Tibial nerve (tissue), 4 donors: Measurements from ENCODE around the gene CDH12. TPM values are rescaled to one million over a fixed set of nuclear protein-coding genes. Genes with fewer than 3 reads are reported as not detected.

Source experiments
- DNase-seq, 2 donors: peaks; one replicate each; pipeline ENCODE4 v3.0.0-alpha.2; 2019; ENCODE audit warnings: low spot score in 2 of 2
- H3K27ac ChIP-seq, 4 donors: fragments of 200-600 bp; sonication (generic) in 3 of 4; one replicate each; pipeline ENCODE4 v1.5.1; 2017 to 2019; ENCODE audit warnings: mild to moderate bottlenecking in 1 of 4
- H3K27me3 ChIP-seq, 2 donors: fragments of 200-600 bp; sonication (generic) in 1 of 2; one replicate each; pipeline versions ENCODE4 v1.5.1 to v1.6.0; 2017 to 2019
- H3K36me3 ChIP-seq, 3 donors: fragments of 200-600 bp; sonication (generic); one replicate each; pipeline ENCODE4 v1.5.1; 2018 to 2019
- H3K4me1 ChIP-seq, 4 donors: fragments of 200-600 bp; sonication (generic) in 3 of 4; one replicate each; pipeline ENCODE4 v1.5.1; 2017 to 2019
- H3K4me3 ChIP-seq, 4 donors: fragments of 200-600 bp; sonication (generic) in 3 of 4; one replicate each; pipeline ENCODE4 v1.5.1; 2017 to 2019; ENCODE audit warnings: mild to moderate bottlenecking in 1 of 4, moderate library complexity in 1 of 4
- H3K9me3 ChIP-seq, 4 donors: fragments of 200-600 bp; sonication (generic) in 3 of 4; one replicate each; pipeline ENCODE4 v1.5.1; 2017 to 2019
- EP300 ChIP-seq, 2 donors: sonication (generic); formaldehyde crosslinking; IDR thresholded peaks; one replicate each; pipeline ENCODE4 v1.6.1; 2017; ENCODE audit warnings: antibody characterized with exemption in 2 of 2, mild to moderate bottlenecking in 1 of 2
- POLR2A ChIP-seq, 2 donors: fragments of 450-650 bp; IDR thresholded peaks; one replicate each; pipeline ENCODE4 v1.6.1; 2017; ENCODE audit warnings: antibody characterized with exemption in 2 of 2, mild to moderate bottlenecking in 2 of 2, moderate library complexity in 2 of 2
- WGBS, 2 donors: methylation state at CpG; one replicate each; pipeline ENCODE4 v1.1.5; 2018; 5-methylcytosine and 5-hydroxymethylcytosine counted together
- total RNA-seq, 4 donors: library from RNA; depleted of rRNA; stranded (reverse); fragments of >200 nt; gene quantifications; one replicate each; pipeline ENCODE4 v1.1.0, GENCODE V29; 2016
- TF ChIP-seq, protein P1 (sequence below), 5 experiments: fragments of 200-600 bp in 3 of 5; fragments of 450-650 bp in 2 of 5; sonication (generic) in 3 of 5; IDR thresholded peaks; one replicate each; pipeline ENCODE4 v1.5.1; 2016 to 2019; ENCODE audit warnings: antibody characterized with exemption in 5 of 5, mild to moderate bottlenecking in 3 of 5, moderate library complexity in 2 of 5

CDH12 gene
- total RNA-seq, 4 donors from 2014 or later, result 0.30 TPM; not detected in 3

DNA sequence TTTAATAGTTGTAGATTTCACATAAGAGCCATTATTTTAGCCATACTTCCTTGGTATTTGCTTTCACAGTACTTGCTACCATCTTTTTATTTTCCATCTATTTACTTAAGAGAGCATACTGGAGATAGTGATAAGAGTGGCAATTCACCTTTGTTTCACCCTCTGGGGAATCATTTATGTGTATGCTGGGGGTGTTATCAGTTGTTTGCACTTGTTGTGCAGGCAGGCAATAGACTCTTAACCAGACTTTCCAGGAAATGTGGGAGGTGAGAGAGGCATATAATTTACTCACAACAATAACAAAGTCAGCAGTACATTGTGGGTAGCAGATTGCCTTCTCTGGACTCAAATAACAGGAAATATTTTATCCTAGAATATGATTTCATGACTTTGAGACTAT, 1018.3 kb downstream of the CDH12 start:
- H3K4me3 ChIP-seq, result no peak overlapping the region
- no peaks in the 10 kb centered on the region for H3K36me3 ChIP-seq
- no peaks in the 10 kb centered on the region for H3K27me3 ChIP-seq
- no peak for DNase-seq
- H3K4me1 ChIP-seq, result no peaks in the 10 kb centered on the region
- TF ChIP-seq EP300 (IDR thresholded peaks at IDR 0.05) (no peak), POLR2A (IDR thresholded peaks at IDR 0.05) (no peak)
- TF ChIP-seq, protein P1, sequence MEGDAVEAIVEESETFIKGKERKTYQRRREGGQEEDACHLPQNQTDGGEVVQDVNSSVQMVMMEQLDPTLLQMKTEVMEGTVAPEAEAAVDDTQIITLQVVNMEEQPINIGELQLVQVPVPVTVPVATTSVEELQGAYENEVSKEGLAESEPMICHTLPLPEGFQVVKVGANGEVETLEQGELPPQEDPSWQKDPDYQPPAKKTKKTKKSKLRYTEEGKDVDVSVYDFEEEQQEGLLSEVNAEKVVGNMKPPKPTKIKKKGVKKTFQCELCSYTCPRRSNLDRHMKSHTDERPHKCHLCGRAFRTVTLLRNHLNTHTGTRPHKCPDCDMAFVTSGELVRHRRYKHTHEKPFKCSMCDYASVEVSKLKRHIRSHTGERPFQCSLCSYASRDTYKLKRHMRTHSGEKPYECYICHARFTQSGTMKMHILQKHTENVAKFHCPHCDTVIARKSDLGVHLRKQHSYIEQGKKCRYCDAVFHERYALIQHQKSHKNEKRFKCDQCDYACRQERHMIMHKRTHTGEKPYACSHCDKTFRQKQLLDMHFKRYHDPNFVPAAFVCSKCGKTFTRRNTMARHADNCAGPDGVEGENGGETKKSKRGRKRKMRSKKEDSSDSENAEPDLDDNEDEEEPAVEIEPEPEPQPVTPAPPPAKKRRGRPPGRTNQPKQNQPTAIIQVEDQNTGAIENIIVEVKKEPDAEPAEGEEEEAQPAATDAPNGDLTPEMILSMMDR (IDR thresholded peaks at IDR 0.05), result no peak
- no peak overlapping the region for H3K27ac ChIP-seq
- H3K9me3 ChIP-seq, result no peaks in the 10 kb centered on the region

DNA sequence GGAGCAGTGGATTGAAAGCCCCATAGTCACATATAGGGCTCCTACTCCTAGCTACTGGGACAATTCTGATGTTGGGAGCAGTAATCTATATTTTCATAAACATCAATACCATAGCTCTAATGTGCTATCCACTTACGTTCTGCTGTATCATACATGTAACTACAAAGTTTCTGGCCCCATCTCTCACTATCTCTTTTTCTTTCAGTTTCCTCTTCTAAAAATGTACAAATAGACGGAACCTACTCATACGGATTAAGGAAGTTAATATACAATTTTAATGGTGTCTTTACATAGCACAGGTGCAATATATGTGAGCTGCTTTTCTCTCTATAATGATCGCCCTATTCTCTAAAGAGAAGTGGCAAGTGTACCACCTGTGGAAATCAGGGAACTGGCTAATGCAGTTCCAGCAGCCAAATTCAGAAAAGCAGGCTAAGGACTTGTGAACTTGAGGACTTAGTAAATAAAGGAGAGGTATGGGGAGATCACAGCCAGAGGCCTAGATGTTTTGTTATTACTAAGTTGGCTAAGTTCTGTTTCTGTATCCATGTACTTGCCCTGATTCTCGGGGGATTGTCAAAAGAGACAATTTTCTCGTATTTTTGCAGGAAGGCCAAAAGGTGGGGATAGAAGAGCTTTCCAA, 1021.9 kb downstream of the CDH12 start:
- no peak for DNase-seq
- H3K4me3 ChIP-seq, result no peak overlapping the region
- H3K27me3 ChIP-seq, result no peaks in the 10 kb centered on the region
- no peak overlapping the region for H3K27ac ChIP-seq
- no peaks in the 10 kb centered on the region for H3K4me1 ChIP-seq
- no peaks in the 10 kb centered on the region for H3K9me3 ChIP-seq
- 81 to 86% methylated on average over 6 of the region's 6 CpGs for WGBS, 2 donors
- no peaks in the 10 kb centered on the region for H3K36me3 ChIP-seq
- no peak for TF ChIP-seq POLR2A (IDR thresholded peaks at IDR 0.05)
- no peak for TF ChIP-seq EP300 (IDR thresholded peaks at IDR 0.05)
- TF ChIP-seq, protein P1 (IDR thresholded peaks at IDR 0.05), result no peak

DNA sequence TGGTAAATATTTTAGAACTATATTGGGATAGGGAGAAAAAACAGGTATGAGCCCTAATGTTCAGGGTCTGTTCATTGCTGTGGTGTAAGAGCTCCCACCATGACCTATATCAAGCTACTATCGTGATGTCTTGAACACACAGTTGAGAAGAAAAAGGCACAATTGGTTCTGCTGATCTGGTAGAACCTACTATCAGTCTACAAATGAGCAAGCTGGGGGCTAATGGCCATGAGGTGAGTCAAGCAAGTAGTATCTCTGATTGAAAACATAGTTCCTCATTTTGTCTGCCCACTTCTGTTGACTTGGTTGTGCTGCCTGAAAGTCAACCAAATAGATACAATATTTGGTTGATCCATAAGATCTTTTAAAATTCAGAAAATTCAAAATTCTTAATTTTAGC, 1026.3 kb downstream of the CDH12 start:
- Histone ChIP-seq H3K27me3 (no peaks in the 10 kb centered on the region), H3K4me1 (no peaks in the 10 kb centered on the region), H3K27ac (no peak overlapping the region), H3K4me3 (no peak overlapping the region), H3K36me3 (no peaks in the 10 kb centered on the region), H3K9me3 (no peaks in the 10 kb centered on the region)
- no peak for DNase-seq
- 86 to 96% methylated on average over 1 of the region's 1 CpG for WGBS, 2 donors
- TF ChIP-seq, protein P1 (IDR thresholded peaks at IDR 0.05), result no peak
- TF ChIP-seq EP300 (IDR thresholded peaks at IDR 0.05) (no peak), POLR2A (IDR thresholded peaks at IDR 0.05) (no peak)

DNA sequence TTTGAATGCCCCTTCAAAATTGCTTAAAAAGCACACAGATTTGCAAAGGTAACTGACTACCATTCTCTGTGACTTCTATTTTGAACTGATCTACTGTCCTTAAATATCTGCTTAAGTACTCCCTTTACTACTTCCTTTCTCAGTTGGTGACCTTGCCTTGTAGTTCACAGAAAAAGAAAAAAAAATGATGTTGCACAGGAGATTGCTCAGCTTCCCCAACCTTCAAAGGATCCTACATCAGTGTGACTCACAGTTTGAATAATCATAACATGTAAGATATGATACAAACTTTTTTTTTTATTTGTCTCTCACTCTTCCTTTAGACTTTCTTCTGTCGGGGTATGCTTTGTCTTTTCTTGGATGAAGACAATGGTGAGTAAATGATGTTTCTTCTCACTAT, 1029.6 kb downstream of the CDH12 start:
- Histone ChIP-seq H3K36me3 (no peaks in the 10 kb centered on the region), H3K27ac (no peak overlapping the region), H3K4me3 (no peak overlapping the region), H3K9me3 (no peaks in the 10 kb centered on the region), H3K4me1 (no peaks in the 10 kb centered on the region), H3K27me3 (no peaks in the 10 kb centered on the region)
- WGBS, 2 donors, result 79 to 85% methylated on average over 1 of the region's 1 CpG
- TF ChIP-seq POLR2A (IDR thresholded peaks at IDR 0.05) (no peak), EP300 (IDR thresholded peaks at IDR 0.05) (no peak)
- TF ChIP-seq, protein P1 (IDR thresholded peaks at IDR 0.05), result no peak
- DNase-seq, result no peak

DNA sequence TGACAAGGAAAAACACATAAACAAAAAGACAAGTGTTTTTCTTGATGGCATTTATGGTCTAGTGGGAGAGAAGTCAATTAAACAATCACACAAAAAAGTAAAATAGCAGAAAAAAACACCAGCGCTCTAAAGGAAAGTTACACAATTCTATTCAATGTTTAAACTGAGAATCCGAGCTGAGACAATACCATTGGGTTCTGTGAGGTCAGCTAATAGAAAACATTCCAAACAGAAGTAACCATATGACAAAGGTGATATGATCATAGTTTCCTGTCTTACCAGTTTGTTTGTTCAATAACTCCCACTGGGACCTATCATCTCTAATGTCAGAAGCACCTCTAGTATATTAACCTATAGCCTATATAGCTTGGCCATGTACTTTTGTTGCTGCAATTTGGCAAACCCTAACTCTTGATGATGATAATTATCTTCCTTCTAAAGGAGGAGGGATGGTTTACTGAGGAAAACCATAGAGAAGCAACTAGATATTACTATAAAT, 1030.0 kb downstream of the CDH12 start:
- no peak for DNase-seq
- no peaks in the 10 kb centered on the region for H3K27me3 ChIP-seq

More for the DNA sequence above, 1030.0 kb downstream of the CDH12 start:
- TF ChIP-seq, protein P1 (IDR thresholded peaks at IDR 0.05), result no peak
- TF ChIP-seq EP300 (IDR thresholded peaks at IDR 0.05) (no peak), POLR2A (IDR thresholded peaks at IDR 0.05) (no peak)
- no peak overlapping the region for H3K27ac ChIP-seq
- H3K9me3 ChIP-seq, result no peaks in the 10 kb centered on the region
- H3K36me3 ChIP-seq, result no peaks in the 10 kb centered on the region
- no peak overlapping the region for H3K4me3 ChIP-seq
- 61 to 63% methylated on average over 2 of the region's 2 CpGs for WGBS, 2 donors
- H3K4me1 ChIP-seq, result no peaks in the 10 kb centered on the region
